GM21825 (cell line): ENCODE measurements around the gene BCKDHB.

Experiments used
- ATAC-seq: cut with Tn5 transposase; IDR thresholded peaks from one replicate; pipeline ENCODE4 v1.9.1; 2021; ENCODE audit warnings: mild to moderate bottlenecking, moderate library complexity; ENCODE audit not compliant: unreplicated experiment

The BCKDHB gene

DNA sequence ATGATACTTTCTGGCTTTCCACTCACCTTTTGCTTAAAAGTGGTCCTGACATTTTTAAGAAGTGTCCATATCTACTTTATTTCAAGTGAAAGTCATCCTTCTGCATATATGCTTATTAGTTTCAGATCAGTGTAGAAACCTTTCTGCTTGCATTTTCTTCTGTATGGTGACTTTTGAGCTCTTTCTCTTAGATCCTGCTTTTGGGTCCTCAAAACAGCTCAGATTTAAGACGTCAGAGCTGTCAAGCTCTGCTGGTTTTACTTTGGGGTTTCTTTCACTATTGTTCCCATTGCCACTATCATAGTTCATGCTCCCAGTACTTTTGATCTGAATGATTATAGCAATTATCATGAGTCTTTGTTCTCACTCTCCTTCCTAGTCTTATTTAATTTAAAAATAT, 41.7 kb downstream of the BCKDHB start:
- ATAC-seq: no peak

- no peak for ATAC-seq
Measured at GRCh38 chr6:80151635-80152034, 45.2 kb downstream of the BCKDHB start.

DNA sequence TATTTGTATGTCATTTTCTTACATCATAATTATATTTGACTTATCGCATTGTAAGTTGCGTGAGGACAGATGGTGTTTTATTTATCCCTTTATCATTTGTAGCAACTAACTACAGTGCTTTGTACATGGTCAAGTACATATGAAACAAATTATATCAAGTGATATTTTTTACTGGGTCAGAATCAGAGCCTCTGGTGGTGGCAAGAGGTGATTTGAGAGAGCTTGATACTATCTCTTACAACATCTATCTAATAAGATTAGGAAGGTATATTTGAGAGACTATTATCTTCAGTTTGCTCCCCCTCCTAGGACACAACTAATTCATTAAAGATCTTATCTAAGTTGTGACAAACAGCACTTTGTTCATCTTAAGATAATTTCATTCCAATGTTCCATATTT, 47.7 kb downstream of the BCKDHB start:
- ATAC-seq: no peak

GRCh38 chr6:80156221-80156620, 49.8 kb downstream of the BCKDHB start:
- no peak for ATAC-seq

DNA sequence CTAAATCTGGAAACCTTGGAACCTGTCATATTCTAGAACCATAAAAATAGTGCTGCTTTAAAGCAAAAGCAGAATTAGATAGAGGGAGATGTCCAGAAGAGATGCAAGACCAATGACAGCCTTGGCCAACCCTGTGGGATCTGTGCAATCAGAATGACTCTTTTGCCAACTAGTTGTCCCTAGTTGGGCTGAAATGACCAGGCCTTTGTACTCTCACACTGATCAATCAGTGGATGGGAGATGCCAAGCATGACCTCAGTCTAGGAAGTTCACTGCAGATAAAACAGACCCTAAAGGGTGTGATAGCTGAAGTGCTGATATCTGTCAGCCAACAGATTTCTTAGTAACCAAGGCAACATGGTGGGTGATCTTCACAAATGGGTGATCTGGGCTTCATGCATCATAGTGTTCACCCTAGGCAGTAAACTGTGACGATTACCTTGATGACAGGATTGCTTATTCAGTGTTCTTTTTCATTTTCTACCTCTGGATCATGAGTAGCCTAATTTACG, 52.1 kb downstream of the BCKDHB start:
- no peak for ATAC-seq

- ATAC-seq: no peak
Measured at GRCh38 chr6:80161434-80161833, 55.0 kb downstream of the BCKDHB start.

DNA sequence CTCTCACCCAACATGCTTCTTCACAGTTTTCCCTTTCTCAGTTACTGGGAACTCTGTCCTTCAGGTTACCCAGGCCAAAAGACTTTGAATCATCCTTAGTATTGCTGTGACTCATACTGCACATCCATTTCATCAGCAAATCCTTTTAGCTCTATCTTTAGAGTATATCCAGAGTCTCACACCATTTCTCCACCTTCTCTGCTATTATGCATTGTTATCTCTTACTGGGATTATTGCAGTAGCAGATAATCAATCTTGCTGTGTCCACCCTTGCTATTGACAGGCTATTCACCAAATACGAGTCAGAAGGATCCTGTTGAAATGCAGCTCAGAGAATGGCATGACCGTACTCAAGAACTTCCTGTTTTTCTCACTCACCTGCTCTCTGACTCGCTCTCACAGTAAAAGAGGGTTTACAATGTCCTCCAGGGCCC, 57.3 kb downstream of the BCKDHB start:
- ATAC-seq: peak; percentile 67

- peak; percentile 93 for ATAC-seq
Measured at GRCh38 chr6:80165143-80165542, 58.7 kb downstream of the BCKDHB start.

GRCh38 chr6:80165819-80166218, 59.3 kb downstream of the BCKDHB start:
- no peak for ATAC-seq

- ATAC-seq: no peak
Measured at GRCh38 chr6:80170433-80170832, 64.0 kb downstream of the BCKDHB start.

- ATAC-seq: no peak
Measured at GRCh38 chr6:80173411-80173810, 66.9 kb downstream of the BCKDHB start.

DNA sequence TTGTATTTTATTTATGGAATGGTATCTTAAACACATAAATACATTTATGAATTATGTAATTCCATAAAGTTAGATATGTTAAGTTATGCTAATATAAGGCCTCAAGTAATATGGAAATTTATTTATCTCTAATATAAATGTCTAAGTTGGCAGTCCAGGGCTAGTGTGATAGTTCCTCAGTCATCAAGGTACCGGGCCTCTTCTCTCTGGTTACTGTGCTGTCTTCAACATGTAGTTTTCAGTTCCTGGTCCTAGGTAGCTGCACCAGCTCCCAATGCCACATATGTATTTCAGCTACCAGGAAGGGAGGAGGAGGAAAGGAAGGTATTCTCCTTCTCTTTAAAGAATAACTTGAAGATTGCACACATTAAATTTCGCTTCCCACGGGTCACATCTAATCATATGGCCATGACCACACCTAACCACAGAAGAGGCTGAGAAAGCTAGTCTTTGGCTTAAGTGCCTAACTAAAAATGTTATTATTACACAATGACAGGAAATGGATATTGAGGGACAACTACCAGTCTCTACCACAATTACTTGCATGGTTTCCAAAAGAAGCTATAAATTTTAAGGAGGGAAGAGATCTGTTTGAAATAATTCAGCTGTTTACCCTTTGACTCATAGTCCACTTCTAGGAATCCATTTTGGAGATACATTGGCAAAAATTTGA, 68.6 kb downstream of the BCKDHB start:
- no peak for ATAC-seq

GRCh38 chr6:80179695-80180094, 73.2 kb downstream of the BCKDHB start:
- no peak for ATAC-seq

- ATAC-seq: no peak
Measured at GRCh38 chr6:80181352-80182081, 75.0 kb downstream of the BCKDHB start.

DNA sequence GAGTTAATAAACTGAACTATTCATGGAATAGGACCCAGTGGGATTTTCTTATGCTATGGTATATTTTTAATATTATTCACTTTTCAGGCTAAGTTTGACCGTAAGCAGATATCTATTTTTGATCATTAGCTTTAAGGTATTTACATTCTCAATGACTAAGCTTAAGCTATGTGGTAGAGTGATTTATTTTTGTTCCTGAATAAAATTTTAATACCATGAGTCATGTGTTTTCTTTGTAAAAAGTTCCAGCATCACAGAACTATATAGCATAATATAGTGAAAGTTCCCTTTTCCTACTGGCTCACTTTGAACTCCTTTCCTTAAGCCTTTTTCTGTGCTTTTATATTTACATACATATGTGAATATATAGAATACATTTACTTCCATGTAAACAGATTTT, 75.8 kb downstream of the BCKDHB start:
- ATAC-seq: no peak

- no peak for ATAC-seq
Measured at GRCh38 chr6:80183019-80183795, 76.7 kb downstream of the BCKDHB start.

DNA sequence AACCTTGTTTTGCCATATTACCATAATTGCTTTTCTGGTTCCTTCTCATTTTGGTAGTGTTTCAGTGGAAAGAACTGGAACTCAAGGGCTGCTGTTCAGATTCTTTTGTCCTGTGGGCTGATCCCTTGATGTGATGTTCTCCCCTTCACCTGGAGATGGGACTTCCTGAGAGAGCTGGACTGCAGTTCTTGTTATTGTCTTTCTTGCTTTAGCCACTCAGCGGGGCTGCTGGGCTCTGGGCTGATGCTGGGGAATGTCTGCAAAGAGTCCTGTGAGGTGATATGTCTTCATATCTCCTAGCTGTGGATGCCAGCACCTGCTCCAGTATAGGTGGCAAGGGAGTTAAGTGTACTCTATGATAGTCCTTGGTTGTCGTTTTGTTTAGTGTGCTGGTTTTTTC, 79.0 kb downstream of the BCKDHB start:
- no peak for ATAC-seq

GRCh38 chr6:80186082-80186481, 79.6 kb downstream of the BCKDHB start:
- ATAC-seq: no peak

- ATAC-seq: no peak
Measured at GRCh38 chr6:80196906-80197305, 90.4 kb downstream of the BCKDHB start.

GRCh38 chr6:80197474-80197873, 91.0 kb downstream of the BCKDHB start:
- no peak for ATAC-seq

GRCh38 chr6:80197986-80198385, 91.5 kb downstream of the BCKDHB start:
- no peak for ATAC-seq

GRCh38 chr6:80203283-80203682, 96.8 kb downstream of the BCKDHB start:
- ATAC-seq: no peak
